IMR-90 (cell line): ENCODE measurements around the gene BRSK1.

Experiments used
- CTCF ChIP-seq: conservative IDR thresholded peaks from 2 replicates; pipeline ENCODE4 v1.5.1; 2012; ENCODE audit warnings: mild to moderate bottlenecking, low read depth, low read length, improper control_type of control experiment
- ELK1 ChIP-seq: fragments of 150-350 bp; IDR thresholded peaks from 2 replicates; pipeline ENCODE4 v1.6.1; 2016; ENCODE audit warnings: low read depth, mild to moderate bottlenecking, low read length, moderate library complexity, borderline replicate concordance
- POLR2A ChIP-seq: IDR thresholded peaks from 2 replicates; pipeline ENCODE4 v1.6.1; 2012; ENCODE audit warnings: mild to moderate bottlenecking, low read depth, low read length
- RCOR1 ChIP-seq: IDR thresholded peaks from 2 replicates; pipeline ENCODE4 v1.6.1; 2012; ENCODE audit warnings: mild to moderate bottlenecking, low read length, improper control_type of control experiment; ENCODE audit not compliant: insufficient replicate concordance
- RFX5 ChIP-seq: IDR thresholded peaks from 2 replicates; pipeline ENCODE4 v1.8.0; 2012; ENCODE audit warnings: low read depth, mild to moderate bottlenecking, low read length, moderate library complexity
- SMC3 ChIP-seq: fragments of 150-350 bp; IDR thresholded peaks from 2 replicates; pipeline ENCODE4 v1.6.1; 2016; ENCODE audit warnings: low read depth, mild to moderate bottlenecking, antibody characterized with exemption, low read length, moderate library complexity
- USF2 ChIP-seq: fragments of 150-350 bp; IDR thresholded peaks from 2 replicates; pipeline ENCODE4 v1.6.1; 2017; ENCODE audit warnings: mild to moderate bottlenecking, antibody characterized with exemption, low read length, low read depth

GRCh38 chr19:55300886-55301458, 17.2 kb downstream of the BRSK1 start:
- TF ChIP-seq CTCF (no peak), RFX5 (no peak), SMC3 (no peak), POLR2A (no peak), ELK1 (no peak), USF2 (no peak), RCOR1 (no peak)
